HepG2 (cell line): ENCODE results near the gene SLC6A9. TPM values are rescaled to one million over a fixed set of nuclear protein-coding genes. Genes with fewer than 3 reads are reported as not detected.

Source experiments
- ATAC-seq: fragments of 200-7000 bp; cut with Tn5 transposase; 3 replicates; pipeline ENCODE4 v1.9.1; 2020; ENCODE audit warnings: mild to moderate bottlenecking, moderate library complexity
- BruUV-seq: library from RNA; stranded (reverse); fragments of 400-500 nt; replicated peaks from 2 replicates; lab custom pipeline; 2021; lab: Mats Ljungman, UMichigan
- CTCF ChIA-PET: fragments of 300-600 bp; formaldehyde crosslinking; extraction: SDS; loops from one replicate; lab custom pipeline; 2021; ENCODE audit warnings: low total read pairs, inconsistent platforms, low intra/inter-chr PET ratio; lab: Yijun Ruan, JAX
- POLR2A ChIA-PET: fragments of 350-600 bp; sonication (Branson Sonifier 250); formaldehyde crosslinking; loops from one replicate; lab custom pipeline; 2020; ENCODE audit warnings: antibody characterized with exemption, inconsistent platforms; lab: Yijun Ruan, JAX
- DNase-seq: peaks from one replicate; pipeline ENCODE4 v3.0.0-alpha.2; 2015; ENCODE audit warnings: low spot score
- FAIRE-seq: peaks from 3 replicates; lab custom pipeline; 2011; peaks lifted over from hg19 to GRCh38; lab: Jason Lieb, UNC
- H2AFZ ChIP-seq: one replicate; pipeline ENCODE4 v1.6.1; 2011; ENCODE audit warnings: low read length, inconsistent platforms
- H3K27ac ChIP-seq: fragments of 300-600 bp; 3 replicates; pipeline ENCODE4 v1.8.0; 2011; ENCODE audit warnings: mixed run types, mild to moderate bottlenecking, mixed read lengths, low read length, inconsistent platforms; ENCODE audit not compliant: insufficient read depth; ENCODE audit errors: extremely low read length
- H3K27me3 ChIP-seq, 2 experiments: fragments of 200-600 bp in 1 of 2; 2 replicates in 1 of 2; 3 replicates in 1 of 2; pipeline versions ENCODE4 v1.6.0 to v1.8.0; 2011; ENCODE audit warnings: low read length in 2 of 2, mild to moderate bottlenecking in 2 of 2, moderate library complexity in 2 of 2, inconsistent platforms in 1 of 2; ENCODE audit not compliant: insufficient read depth in 2 of 2, control insufficient read depth in 1 of 2
- H3K36me3 ChIP-seq, 2 experiments: fragments of 200-600 bp in 1 of 2; replicated peaks in 1 of 2; 2 replicates in 1 of 2; 3 replicates in 1 of 2; pipeline versions ENCODE4 v1.5.1 to v1.8.0; 2011; ENCODE audit warnings: low read length in 2 of 2, inconsistent platforms in 1 of 2; ENCODE audit not compliant: insufficient read depth in 2 of 2, control insufficient read depth in 1 of 2
- H3K4me1 ChIP-seq: 2 replicates; pipeline ENCODE4 v1.5.1; 2012; ENCODE audit warnings: low read length, inconsistent platforms; ENCODE audit not compliant: insufficient read depth
- H3K4me2 ChIP-seq: 2 replicates; pipeline ENCODE4 v1.6.0; 2011; ENCODE audit warnings: low read depth, low read length, inconsistent platforms
- H3K4me3 ChIP-seq, 3 experiments: fragments of 200-600 bp in 1 of 3; sonication (generic), shearing (Covaris generic) in 1 of 3; replicated peaks in 1 of 3; 2 replicates each; pipeline ENCODE4 v1.5.1; 2011 to 2016; ENCODE audit warnings: low read length in 3 of 3, inconsistent platforms in 2 of 3, low read depth in 2 of 3, mild to moderate bottlenecking in 2 of 3, control low read depth in 1 of 3, mixed read lengths in 1 of 3; ENCODE audit not compliant: insufficient read depth in 1 of 3
- H3K79me2 ChIP-seq: one replicate; pipeline ENCODE4 v1.6.1; 2011; ENCODE audit warnings: low read length, inconsistent platforms; ENCODE audit not compliant: insufficient read depth
- H3K9ac ChIP-seq: 2 replicates; pipeline ENCODE4 v1.6.0; 2011; ENCODE audit warnings: mild to moderate bottlenecking, low read depth, low read length, inconsistent platforms; ENCODE audit not compliant: insufficient read depth
- H3K9me3 ChIP-seq: 2 replicates; pipeline ENCODE4 v1.5.1; 2012; ENCODE audit warnings: mild to moderate bottlenecking, low read length
- H4K20me1 ChIP-seq: 2 replicates; pipeline ENCODE4 v1.6.0; 2011; ENCODE audit warnings: inconsistent platforms, mild to moderate bottlenecking, low read length, moderate library complexity; ENCODE audit not compliant: insufficient read depth
- AHR ChIP-seq: IDR thresholded peaks from 2 replicates; pipeline ENCODE4 v1.6.1; 2018; ENCODE audit warnings: missing genetic modification reagents, missing compliant biosample characterization
- FOXO1 ChIP-seq: sonication (generic); formaldehyde crosslinking; IDR thresholded peaks from 2 replicates; pipeline ENCODE4 v1.4.0; 2020; ENCODE audit warnings: missing genetic modification reagents
- GTF3A ChIP-seq: sonication (generic); formaldehyde crosslinking; conservative IDR thresholded peaks from 2 replicates; pipeline ENCODE4 v1.4.0; 2020; ENCODE audit warnings: mild to moderate bottlenecking, missing genetic modification reagents
- HES4 ChIP-seq: sonication (generic); formaldehyde crosslinking; IDR thresholded peaks from 2 replicates; pipeline ENCODE4 v1.9.0; 2021; ENCODE audit warnings: mild to moderate bottlenecking, missing genetic modification reagents, borderline replicate concordance
- MEIS2 ChIP-seq: sonication (generic); formaldehyde crosslinking; IDR thresholded peaks from 2 replicates; pipeline ENCODE4 v1.9.0; 2021; ENCODE audit warnings: mild to moderate bottlenecking, missing genetic modification reagents
- WIZ ChIP-seq: sonication (generic); formaldehyde crosslinking; IDR thresholded peaks from 2 replicates; pipeline ENCODE4 v1.5.1; 2020; ENCODE audit warnings: mild to moderate bottlenecking, missing genetic modification reagents
- ZNF331 ChIP-seq: sonication (generic); formaldehyde crosslinking; IDR thresholded peaks from 2 replicates; pipeline ENCODE4 v1.4.0; 2020; ENCODE audit warnings: missing genetic modification reagents
- ZNF782 ChIP-seq: sonication (generic); formaldehyde crosslinking; IDR thresholded peaks from 2 replicates; pipeline ENCODE4 v1.4.0; 2020; ENCODE audit warnings: missing genetic modification reagents, mild to moderate bottlenecking, borderline replicate concordance
- ZNF792 ChIP-seq: IDR thresholded peaks from 2 replicates; pipeline ENCODE4 v1.6.1; 2016
- WGBS: methylation state at CpG from one replicate; pipeline ENCODE4 v1.1.6; 2017; ENCODE audit warnings: low lambda C conversion rate; 5-methylcytosine and 5-hydroxymethylcytosine counted together
- in situ Hi-C: cut with HindIII; loops from 2 replicates; pipeline ENCODE4 v1.10.0; 2017; ENCODE audit warnings: low pct_unique_long_range_greater_than_20kb; ENCODE audit not compliant: extremely low pct_ligation_motif_present
- intact Hi-C: fragments of 100-400 bp; cut with micrococcal nuclease; formaldehyde crosslinking; loops from one replicate; pipeline ENCODE4 v1.10.0; 2022; ENCODE audit not compliant: unreplicated experiment
- polyA plus RNA-seq, 8 experiments: library from polyadenylated mRNA; depleted of rRNA in 3 of 8; stranded (reverse) in 7 of 8; unstranded in 1 of 8; fragments of >200 nt; fragmentation: Illumina TruSeq in 4 of 8; extraction: Trizol in 4 of 8; gene quantifications; 2 replicates each; pipeline versions ENCODE4 v1.2.1 to v1.2.3, GENCODE V29; 2011 to 2016; ENCODE audit warnings: low read depth in 4 of 8, missing spikeins in 1 of 8, mixed read lengths in 1 of 8; ENCODE audit not compliant: insufficient read depth in 1 of 8
- total RNA-seq, 5 experiments: library from RNA; depleted of rRNA; stranded (reverse); fragments of >200 nt; fragmentation: Illumina TruSeq; extraction: Trizol; gene quantifications; 2 replicates each; pipeline ENCODE4 v1.2.3, GENCODE V29; 2016; ENCODE audit warnings: low read depth in 1 of 5
- TF ChIP-seq, protein P1 (sequence below): IDR thresholded peaks from 2 replicates; pipeline ENCODE4 v1.6.1; 2018; ENCODE audit warnings: missing genetic modification reagents
- TF ChIP-seq, protein P2 (sequence below): sonication (generic); formaldehyde crosslinking; conservative IDR thresholded peaks from 2 replicates; pipeline ENCODE4 v1.4.0; 2020; ENCODE audit warnings: missing genetic modification reagents
- TF ChIP-seq, protein P3 (sequence below): sonication (generic); formaldehyde crosslinking; IDR thresholded peaks from 2 replicates; pipeline ENCODE4 v1.4.0; 2020; ENCODE audit warnings: mild to moderate bottlenecking, missing genetic modification reagents
- TF ChIP-seq, protein P4 (sequence below): sonication (generic); formaldehyde crosslinking; IDR thresholded peaks from 2 replicates; pipeline ENCODE4 v1.4.0; 2020; ENCODE audit warnings: missing genetic modification reagents, borderline replicate concordance
- TF ChIP-seq, protein P5 (sequence below): IDR thresholded peaks from 2 replicates; pipeline ENCODE4 v1.6.1; 2016; ENCODE audit warnings: low read depth, borderline replicate concordance

The SLC6A9 gene
- total and polyA plus RNA-seq, 2 of the 13 experiments (the other 11 are each of a cell fraction or from before 2014, with no cell fraction given): 8.5 to 9.9 TPM

DNA sequence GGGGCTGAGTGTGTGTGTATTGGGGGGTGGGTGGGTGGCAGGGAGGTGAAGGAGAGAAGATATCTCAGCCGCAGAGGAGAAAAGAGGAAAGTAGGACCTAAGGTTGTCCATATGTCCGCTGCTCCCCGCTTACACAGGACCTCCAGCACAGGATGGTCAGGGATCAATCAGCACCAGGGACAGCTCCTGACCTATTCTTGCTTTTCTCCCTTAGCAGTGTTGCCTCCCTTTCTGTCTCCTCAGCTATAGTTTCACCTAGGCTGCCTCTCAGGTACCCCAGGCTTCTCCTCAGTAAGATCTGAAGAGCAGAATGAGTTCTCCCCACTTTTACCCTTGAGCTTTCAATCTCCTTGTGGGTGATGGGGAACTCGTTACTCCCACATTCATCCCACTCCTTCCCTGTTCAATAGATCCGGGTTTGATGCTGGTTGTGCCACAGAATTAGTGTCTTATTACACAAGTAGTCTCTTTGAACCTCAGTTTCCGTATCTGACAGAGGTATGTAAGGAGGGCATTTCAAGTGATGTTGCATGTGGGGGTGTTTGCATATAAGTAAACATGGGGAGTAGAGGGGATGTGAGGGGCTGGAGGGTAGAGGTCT, 62.8 kb downstream of the SLC6A9 start:
- Histone ChIP-seq H3K4me2 (no peak overlapping the region), H3K27me3 (no peaks in the 10 kb centered on the region), H3K4me3 (no peak overlapping the region), H4K20me1 (no peaks in the 10 kb centered on the region), H3K36me3 (peaks cover 3 to 4% of the 10 kb centered on the region in 2 experiments; a peak in 2 of 5 replicates), H3K9me3 (no peaks in the 10 kb centered on the region), H2AFZ (no peak overlapping the region), H3K27ac (no peak overlapping the region), H3K79me2 (peaks cover 11% of the 10 kb centered on the region), H3K9ac (no peak overlapping the region), H3K4me1 (peaks cover 14% of the 10 kb centered on the region)
- no peak for DNase-seq
- ATAC-seq: no peak
- intact Hi-C loops (no loop called here), in situ Hi-C loops (no loop called here)
- CTCF ChIA-PET: no interaction called here
- 95% methylated on average over 6 of the region's 6 CpGs for WGBS
- no peak for FAIRE-seq
- POLR2A ChIA-PET: interaction anchor here (0.6 to 1.5 kb wide), 2 partner anchors 10 to 21 kb away, joined by 3 read pairs; partner anchors contain the start of gene IPO13
- no TSS peak for BruUV-seq
- peak; percentile 76; the same call in 1 of the 2 replicates for TF ChIP-seq WIZ (CRISPR knock-in tag)
- TF ChIP-seq MEIS2 (CRISPR knock-in tag): 0 out of 2 replicates have a peak, but pooled peaks have one; percentile 39
- TF ChIP-seq, protein P1, sequence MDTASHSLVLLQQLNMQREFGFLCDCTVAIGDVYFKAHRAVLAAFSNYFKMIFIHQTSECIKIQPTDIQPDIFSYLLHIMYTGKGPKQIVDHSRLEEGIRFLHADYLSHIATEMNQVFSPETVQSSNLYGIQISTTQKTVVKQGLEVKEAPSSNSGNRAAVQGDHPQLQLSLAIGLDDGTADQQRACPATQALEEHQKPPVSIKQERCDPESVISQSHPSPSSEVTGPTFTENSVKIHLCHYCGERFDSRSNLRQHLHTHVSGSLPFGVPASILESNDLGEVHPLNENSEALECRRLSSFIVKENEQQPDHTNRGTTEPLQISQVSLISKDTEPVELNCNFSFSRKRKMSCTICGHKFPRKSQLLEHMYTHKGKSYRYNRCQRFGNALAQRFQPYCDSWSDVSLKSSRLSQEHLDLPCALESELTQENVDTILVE (CRISPR knock-in tag): 0 out of 2 replicates have a peak, but pooled peaks have one; percentile 29
- TF ChIP-seq AHR (CRISPR knock-in tag): no peak
- TF ChIP-seq GTF3A (CRISPR knock-in tag): no peak
- TF ChIP-seq, protein P2, sequence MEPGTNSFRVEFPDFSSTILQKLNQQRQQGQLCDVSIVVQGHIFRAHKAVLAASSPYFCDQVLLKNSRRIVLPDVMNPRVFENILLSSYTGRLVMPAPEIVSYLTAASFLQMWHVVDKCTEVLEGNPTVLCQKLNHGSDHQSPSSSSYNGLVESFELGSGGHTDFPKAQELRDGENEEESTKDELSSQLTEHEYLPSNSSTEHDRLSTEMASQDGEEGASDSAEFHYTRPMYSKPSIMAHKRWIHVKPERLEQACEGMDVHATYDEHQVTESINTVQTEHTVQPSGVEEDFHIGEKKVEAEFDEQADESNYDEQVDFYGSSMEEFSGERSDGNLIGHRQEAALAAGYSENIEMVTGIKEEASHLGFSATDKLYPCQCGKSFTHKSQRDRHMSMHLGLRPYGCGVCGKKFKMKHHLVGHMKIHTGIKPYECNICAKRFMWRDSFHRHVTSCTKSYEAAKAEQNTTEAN: 0 out of 2 replicates have a peak, but pooled peaks have one; percentile 35
- TF ChIP-seq, protein P3, sequence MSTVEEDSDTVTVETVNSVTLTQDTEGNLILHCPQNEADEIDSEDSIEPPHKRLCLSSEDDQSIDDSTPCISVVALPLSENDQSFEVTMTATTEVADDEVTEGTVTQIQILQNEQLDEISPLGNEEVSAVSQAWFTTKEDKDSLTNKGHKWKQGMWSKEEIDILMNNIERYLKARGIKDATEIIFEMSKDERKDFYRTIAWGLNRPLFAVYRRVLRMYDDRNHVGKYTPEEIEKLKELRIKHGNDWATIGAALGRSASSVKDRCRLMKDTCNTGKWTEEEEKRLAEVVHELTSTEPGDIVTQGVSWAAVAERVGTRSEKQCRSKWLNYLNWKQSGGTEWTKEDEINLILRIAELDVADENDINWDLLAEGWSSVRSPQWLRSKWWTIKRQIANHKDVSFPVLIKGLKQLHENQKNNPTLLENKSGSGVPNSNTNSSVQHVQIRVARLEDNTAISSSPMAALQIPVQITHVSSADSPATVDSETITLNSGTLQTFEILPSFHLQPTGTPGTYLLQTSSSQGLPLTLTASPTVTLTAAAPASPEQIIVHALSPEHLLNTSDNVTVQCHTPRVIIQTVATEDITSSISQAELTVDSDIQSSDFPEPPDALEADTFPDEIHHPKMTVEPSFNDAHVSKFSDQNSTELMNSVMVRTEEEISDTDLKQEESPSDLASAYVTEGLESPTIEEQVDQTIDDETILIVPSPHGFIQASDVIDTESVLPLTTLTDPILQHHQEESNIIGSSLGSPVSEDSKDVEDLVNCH (CRISPR knock-in tag): no peak
- TF ChIP-seq, protein P4, sequence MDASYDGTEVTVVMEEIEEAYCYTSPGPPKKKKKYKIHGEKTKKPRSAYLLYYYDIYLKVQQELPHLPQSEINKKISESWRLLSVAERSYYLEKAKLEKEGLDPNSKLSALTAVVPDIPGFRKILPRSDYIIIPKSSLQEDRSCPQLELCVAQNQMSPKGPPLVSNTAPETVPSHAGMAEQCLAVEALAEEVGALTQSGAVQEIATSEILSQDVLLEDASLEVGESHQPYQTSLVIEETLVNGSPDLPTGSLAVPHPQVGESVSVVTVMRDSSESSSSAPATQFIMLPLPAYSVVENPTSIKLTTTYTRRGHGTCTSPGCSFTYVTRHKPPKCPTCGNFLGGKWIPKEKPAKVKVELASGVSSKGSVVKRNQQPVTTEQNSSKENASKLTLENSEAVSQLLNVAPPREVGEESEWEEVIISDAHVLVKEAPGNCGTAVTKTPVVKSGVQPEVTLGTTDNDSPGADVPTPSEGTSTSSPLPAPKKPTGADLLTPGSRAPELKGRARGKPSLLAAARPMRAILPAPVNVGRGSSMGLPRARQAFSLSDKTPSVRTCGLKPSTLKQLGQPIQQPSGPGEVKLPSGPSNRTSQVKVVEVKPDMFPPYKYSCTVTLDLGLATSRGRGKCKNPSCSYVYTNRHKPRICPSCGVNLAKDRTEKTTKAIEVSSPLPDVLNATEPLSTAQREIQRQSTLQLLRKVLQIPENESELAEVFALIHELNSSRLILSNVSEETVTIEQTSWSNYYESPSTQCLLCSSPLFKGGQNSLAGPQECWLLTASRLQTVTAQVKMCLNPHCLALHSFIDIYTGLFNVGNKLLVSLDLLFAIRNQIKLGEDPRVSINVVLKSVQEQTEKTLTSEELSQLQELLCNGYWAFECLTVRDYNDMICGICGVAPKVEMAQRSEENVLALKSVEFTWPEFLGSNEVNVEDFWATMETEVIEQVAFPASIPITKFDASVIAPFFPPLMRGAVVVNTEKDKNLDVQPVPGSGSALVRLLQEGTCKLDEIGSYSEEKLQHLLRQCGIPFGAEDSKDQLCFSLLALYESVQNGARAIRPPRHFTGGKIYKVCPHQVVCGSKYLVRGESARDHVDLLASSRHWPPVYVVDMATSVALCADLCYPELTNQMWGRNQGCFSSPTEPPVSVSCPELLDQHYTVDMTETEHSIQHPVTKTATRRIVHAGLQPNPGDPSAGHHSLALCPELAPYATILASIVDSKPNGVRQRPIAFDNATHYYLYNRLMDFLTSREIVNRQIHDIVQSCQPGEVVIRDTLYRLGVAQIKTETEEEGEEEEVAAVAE (CRISPR knock-in tag): 0 out of 2 replicates have a peak, but pooled peaks have one; percentile 58
- peak; percentile 62; the same call in 1 of the 2 replicates for TF ChIP-seq ZNF331
- 0 out of 2 replicates have a peak, but pooled peaks have one; percentile 58 for TF ChIP-seq ZNF792 (CRISPR knock-in tag)
- no peak for TF ChIP-seq FOXO1 (CRISPR knock-in tag)
- no peak for TF ChIP-seq ZNF782 (CRISPR knock-in tag)
- TF ChIP-seq, protein P5, sequence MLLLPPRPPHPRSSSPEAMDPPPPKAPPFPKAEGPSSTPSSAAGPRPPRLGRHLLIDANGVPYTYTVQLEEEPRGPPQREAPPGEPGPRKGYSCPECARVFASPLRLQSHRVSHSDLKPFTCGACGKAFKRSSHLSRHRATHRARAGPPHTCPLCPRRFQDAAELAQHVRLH (CRISPR knock-in tag): 0 out of 2 replicates have a peak, but pooled peaks have one; percentile 34
- TF ChIP-seq HES4 (CRISPR knock-in tag): 0 out of 2 replicates have a peak, but pooled peaks have one; percentile 22
